ENCODE measurements around the gene AXDND1.

DNA sequence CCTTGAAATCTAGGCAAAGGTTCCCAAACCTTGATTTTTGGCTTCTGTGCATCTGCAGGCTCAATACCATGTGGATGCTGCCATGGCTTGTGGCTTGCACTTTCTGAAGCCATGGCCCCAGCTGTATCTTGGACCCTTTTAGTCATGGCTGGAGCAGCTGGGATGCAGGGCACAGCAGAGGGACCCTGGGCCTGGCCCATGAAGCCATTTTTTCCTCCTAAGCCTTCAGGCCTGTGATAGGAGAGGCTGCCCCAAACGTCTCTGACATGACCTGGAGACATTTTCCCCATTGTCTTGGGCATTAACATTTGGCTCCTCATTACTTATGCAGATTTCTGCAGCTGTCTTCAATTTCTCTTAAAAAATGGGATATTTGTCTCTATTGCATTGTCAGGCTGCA, 112.6 kb downstream of the AXDND1 start:
- TF ChIP-seq CTCF (IDR thresholded peaks at IDR 0.05; ENCODE audit: low read depth, low read length) (no peak), EZH2phosphoT487 (IDR thresholded peaks at IDR 0.05; ENCODE audit: low read depth) (no peak)

Data from OCI-LY3 (cell line).